ENCODE results near the gene FKRP.
A peak's percentile ranks its signal among the peaks of the same experiment; 100 is the strongest.

Gene FKRP

DNA sequence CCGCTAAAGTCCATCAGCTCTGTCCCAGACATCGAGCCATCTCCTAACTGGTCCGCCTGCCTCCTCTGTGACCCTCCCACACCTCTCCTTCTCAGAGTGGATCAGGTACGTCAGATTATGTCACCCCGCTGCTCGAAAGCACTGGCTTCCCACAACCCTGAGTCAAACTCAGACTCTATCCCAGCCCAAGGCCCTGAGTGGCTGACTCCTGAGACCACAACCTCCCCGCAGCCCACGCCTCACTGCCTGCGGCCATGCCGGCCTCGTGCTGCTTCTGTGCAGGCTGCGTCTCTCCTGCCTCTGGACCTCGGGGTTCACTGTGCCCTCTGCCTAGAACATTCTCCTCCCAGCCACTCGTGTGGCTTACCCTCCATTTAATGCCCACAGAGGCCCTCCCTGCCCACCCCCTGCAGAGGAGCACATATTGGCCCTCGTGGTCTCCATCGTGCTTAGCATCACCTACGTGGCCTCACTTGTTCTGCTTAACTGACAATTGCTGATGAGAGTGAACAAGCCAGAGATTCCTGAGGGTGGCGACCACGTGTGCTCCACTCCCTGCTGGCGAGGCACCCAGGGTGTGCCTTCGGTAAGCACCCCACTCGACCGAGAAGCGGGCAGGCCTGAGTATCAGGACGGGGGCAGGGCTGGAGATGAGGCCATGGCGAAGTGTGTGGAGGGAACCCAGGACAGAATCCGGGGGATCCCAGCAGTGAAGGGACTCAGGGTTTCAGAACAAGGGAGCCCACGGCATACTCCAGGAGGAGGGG, 13.5 kb upstream of the FKRP start:
- DNase-seq = no peak

DNA sequence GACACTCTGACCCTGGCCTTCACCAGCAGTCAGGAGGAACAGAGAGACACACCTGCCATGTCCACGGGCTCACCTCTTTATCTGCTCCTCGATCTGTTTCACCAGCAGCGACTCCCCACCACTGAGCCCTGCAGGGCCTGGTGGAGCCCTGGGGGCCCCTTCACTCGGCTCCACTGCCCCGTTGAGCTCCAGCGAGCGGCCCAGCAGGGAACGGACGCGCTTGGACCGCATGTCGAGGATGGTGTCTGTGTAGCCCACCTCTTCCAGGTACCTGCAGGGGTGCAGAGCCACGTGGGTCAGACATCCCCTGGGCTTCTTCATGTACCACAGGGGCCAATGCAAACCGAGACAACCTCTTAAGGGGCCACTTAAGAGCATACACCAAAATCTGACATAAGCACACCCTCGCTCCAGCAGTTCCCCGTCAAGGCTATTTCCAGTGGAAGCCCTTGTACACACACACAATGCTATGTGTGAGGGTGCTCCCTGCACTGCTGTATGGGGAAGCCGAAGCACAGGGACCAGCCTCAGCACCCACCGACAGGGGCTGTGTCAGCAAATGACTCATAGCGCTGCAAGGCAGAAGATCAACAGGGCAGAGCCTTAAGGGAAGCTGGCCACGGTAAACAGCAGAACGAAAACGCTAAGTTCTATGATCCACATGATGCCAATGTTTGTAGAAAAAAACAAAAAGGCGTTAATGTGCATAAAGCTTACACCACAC, 12.7 kb upstream of the FKRP start:
- DNase-seq = no peak

DNA sequence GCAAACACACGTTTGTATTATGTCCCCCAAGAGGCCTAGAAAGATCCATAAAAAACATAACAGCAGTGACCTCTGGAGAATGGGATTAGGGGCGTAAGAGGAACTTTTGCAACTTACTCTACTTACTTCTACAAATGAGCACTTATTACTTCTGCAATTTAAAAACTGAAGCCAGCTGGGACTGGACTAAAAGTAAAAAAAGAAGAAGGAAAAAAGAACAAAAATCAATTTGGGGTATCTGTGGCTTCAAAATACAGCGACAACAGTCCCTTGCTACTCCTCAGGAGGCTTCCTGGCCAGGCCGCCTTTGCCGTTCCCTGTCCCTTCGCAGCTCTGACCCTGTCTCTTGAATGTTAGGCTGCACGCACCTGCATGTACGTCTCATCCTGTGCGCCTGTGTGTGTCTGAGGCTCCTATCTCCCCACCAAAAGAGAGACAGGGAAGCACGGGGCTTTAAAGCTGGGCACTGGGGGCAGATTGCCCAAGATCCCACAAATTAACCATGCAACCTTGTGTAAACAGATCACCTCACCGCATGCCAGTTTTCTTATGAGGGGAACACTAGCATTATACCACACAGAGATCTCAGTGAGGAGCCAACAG, 12.1 kb upstream of the FKRP start:
- DNase-seq = no peak

- DNase-seq = no peak
Observed at GRCh38 chr19:46736531-46737297, 9.1 kb upstream of the FKRP start.

DNA sequence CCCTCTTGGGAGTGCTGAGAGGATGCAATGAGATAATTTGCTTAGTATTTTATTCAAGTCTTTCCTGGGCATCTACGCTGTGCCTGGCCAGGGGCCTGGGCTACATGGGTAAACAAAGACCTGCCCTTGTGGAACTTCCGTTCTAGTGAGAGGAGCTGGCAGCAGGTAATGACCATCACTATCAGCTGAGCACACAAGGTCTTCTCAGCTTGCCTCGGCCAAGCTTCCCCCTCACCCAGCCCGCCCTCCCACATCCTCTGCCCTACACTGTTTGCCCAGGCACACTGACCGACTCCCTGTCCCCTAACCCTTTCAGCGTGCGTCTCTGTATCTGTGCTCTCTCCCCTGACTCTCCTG, 8.6 kb upstream of the FKRP start:
- no peak for DNase-seq

DNA sequence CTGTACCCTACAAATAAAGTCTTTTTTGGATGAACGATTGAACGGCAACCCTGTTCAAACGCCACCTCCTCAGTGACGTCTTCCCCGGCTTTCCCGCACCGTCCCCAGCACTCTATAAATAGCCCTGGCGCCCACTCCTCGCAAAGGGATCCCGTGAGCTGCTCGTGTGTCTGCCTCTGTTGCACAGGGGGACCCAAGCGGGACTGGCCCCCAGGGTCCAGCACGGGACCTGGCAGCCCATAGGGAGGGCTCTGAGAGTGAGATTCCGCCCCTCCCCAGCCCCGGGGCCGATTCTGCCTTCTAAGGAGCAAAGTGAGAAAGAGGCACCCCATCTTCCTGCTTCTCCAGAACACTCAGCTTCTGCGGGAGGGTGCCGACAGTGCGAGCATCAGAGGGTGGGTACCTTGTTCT, 8.1 kb upstream of the FKRP start:
- DNase-seq = no peak

GRCh38 chr19:46739290-46739771, 6.5 kb upstream of the FKRP start:
- DNase-seq = no peak

- no peak for DNase-seq
Observed at GRCh38 chr19:46741447-46741846, 4.4 kb upstream of the FKRP start.

- DNase-seq = no peak
Observed at GRCh38 chr19:46742926-46743480, 2.9 kb upstream of the FKRP start.

- DNase-seq = no peak
Observed at GRCh38 chr19:46744005-46744691, 1.7 kb upstream of the FKRP start.

- DNase-seq = no peak
Observed at GRCh38 chr19:46745030-46745429, 827 bp upstream of the FKRP start.

DNA sequence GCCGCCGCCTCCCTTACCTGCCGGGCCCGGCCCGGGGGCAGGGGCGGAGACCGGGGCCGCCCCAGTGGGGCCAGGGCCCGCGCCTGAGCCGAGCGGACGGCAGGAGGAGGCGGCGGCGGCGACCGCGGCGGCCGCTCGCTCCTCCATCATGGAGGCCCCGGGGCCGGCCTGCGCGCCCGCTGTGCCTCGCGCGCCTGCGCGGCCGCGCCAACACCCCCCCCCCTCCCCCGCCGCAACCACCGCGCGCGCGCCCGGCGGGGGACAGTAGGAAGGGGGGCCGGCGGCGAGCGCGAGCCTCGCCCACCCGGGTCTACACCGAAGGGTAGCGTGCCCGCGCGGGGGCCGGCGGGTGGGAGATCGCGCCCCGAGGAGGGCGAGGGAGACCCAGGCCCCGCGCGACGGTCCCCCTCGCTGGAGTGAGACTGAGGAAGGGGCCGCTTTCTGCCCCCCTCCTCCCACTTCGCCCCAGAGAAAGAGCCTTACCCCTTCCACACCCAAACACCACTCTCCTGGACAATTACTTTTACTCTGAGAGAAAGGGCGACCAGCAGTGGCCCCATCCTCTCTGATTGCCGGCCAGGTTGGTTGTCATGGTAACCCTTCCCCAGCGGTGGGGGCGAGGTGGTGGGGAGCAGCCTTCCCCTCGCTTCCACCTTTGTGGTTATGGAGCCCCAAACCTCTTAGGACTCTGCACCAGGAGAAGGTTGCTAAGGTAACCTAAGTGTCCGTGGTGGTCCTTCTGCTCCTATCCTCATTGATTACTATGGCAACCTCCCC, 612 bp downstream of the FKRP start, which contains the start of gene STRN4:
TSS of gene STRN4 (minus strand) at position 170 of the 777 bp plus-strand sequence. CDS start at position 150, 20 bp downstream.
- DNase-seq = peak; percentile 65

- DNase-seq = peak; percentile 94
Observed at GRCh38 chr19:46748325-46749109, 2.7 kb downstream of the FKRP start.

DNA sequence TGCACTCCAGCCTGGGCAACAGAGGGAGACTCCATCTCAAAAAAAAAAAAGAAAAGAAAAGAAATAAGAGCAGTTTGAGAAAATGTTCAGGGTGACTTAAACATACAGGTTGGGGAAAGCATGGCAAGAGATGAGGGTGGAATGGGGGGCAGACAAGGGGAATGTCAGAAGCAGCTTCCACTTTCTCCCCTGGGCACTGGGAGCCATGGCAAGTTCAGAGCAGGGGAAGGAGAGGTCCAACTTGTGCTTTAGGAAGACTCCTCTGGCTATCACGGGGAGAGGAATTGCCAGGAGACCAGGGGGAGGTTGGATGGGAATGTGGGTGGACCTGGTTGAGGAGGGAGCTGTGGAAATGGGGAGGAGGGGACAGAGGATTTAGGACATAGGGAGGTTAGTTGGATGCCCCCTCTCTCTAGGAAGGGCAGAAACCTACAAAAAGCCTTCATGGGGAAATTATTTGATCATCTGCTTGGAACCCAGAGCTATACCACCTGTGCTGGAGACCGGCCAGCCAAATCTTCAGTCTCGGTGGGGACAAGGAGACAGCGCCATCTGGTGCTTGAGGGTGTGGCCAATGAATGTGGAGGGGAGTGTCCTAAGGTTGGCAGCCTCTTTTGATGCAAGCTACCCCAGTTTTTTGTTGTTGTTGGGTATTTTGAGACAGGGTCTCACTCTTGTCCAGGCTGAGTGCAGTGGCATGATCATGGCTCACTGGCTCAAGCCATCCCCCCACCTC, 7.7 kb downstream of the FKRP start:
- DNase-seq = peak; percentile 76

GRCh38 chr19:46755077-46755852, 9.4 kb downstream of the FKRP start:
- DNase-seq = no peak

GRCh38 chr19:46755853-46756543, 10.1 kb downstream of the FKRP start:
- DNase-seq = no peak

DNA sequence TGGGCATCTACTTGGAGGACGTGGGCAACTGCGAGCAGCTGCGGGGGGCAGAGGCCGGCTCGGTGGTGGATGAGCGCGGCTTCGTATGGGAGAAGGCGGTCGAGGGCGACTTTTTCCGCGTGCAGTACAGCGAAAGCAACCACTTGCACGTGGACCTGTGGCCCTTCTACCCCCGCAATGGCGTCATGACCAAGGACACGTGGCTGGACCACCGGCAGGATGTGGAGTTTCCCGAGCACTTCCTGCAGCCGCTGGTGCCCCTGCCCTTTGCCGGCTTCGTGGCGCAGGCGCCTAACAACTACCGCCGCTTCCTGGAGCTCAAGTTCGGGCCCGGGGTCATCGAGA, 10.7 kb downstream of the FKRP start:
- DNase-seq = no peak

- DNase-seq = no peak
Observed at GRCh38 chr19:46759206-46759605, 13.3 kb downstream of the FKRP start.
